Right atrium auricular region (tissue), 2 donors: ENCODE measurements around the gene ARHGEF17. TPM values are rescaled to one million over a fixed set of nuclear protein-coding genes. Genes with fewer than 3 reads are reported as not detected.
A peak's percentile ranks its signal among the peaks of the same experiment; 100 is the strongest.

ENCODE experiments used
- DNase-seq: peaks from one replicate; pipeline ENCODE4 v3.0.0-alpha.2; 2019; ENCODE audit warnings: low spot score
- H3K27ac ChIP-seq, 2 donors: fragments of 200-600 bp; sonication (generic); 1 replicate in 1 of 2; 2 replicates in 1 of 2; pipeline ENCODE4 v1.5.1; 2016 to 2019
- H3K27me3 ChIP-seq, 2 donors: fragments of 200-600 bp; sonication (generic); one replicate each; pipeline versions ENCODE4 v1.5.1 to v1.6.0; 2017 to 2019
- H3K36me3 ChIP-seq: fragments of 200-600 bp; sonication (generic); one replicate; pipeline ENCODE4 v1.5.1; 2016
- H3K4me1 ChIP-seq, 2 donors: fragments of 200-600 bp; sonication (generic); one replicate each; pipeline versions ENCODE4 v1.5.1 to v1.6.0; 2017 to 2019
- H3K4me3 ChIP-seq, 2 donors: fragments of 200-600 bp; sonication (generic); 1 replicate in 1 of 2; 2 replicates in 1 of 2; pipeline ENCODE4 v1.5.1; 2017 to 2019; ENCODE audit warnings: mild to moderate bottlenecking in 1 of 2, moderate library complexity in 1 of 2
- H3K9me3 ChIP-seq, 2 donors: fragments of 200-600 bp; sonication (generic); one replicate each; pipeline ENCODE4 v1.5.1; 2019
- CTCF ChIP-seq, 2 donors: fragments of 200-600 bp; sonication (generic); IDR thresholded peaks; one replicate each; pipeline ENCODE4 v1.5.1; 2019; ENCODE audit warnings: antibody characterized with exemption in 2 of 2
- total RNA-seq, 2 donors: library from RNA; depleted of rRNA; stranded (reverse); fragments of >200 nt; gene quantifications; one replicate each; pipeline ENCODE4 v1.1.0, GENCODE V29; 2016

Gene ARHGEF17
- total RNA-seq, 2 donors from 2014 or later, result 41.6 to 59.9 TPM

- H3K4me3 ChIP-seq, result no peak overlapping the region
- TF ChIP-seq CTCF (IDR thresholded peaks at IDR 0.05), result no peak
- no peak for DNase-seq
Measured at GRCh38 chr11:73386546-73386945, 78.5 kb downstream of the ARHGEF17 start.

GRCh38 chr11:73387594-73388264, 79.7 kb downstream of the ARHGEF17 start:
- Histone ChIP-seq H3K4me1 (peaks cover 4 to 56% of the 10 kb centered on the region in 2 donors), H3K4me3 (no peak overlapping the region)
- no peak for DNase-seq

More at GRCh38 chr11:73386546-73386945, 78.5 kb downstream of the ARHGEF17 start:
- H3K27me3 ChIP-seq, result no peaks in the 10 kb centered on the region
- peaks cover 4 to 66% of the 10 kb centered on the region in 2 donors for H3K4me1 ChIP-seq
- no peaks in the 10 kb centered on the region for H3K36me3 ChIP-seq
- H3K27ac ChIP-seq, result peak overlapping the region; percentile 7 to 36
- H3K9me3 ChIP-seq, result no peaks in the 10 kb centered on the region

GRCh38 chr11:73388265-73389133, 80.4 kb downstream of the ARHGEF17 start:
- Histone ChIP-seq H3K4me3 (no peak overlapping the region), H3K9me3 (no peaks in the 10 kb centered on the region), H3K4me1 (peaks cover 4 to 55% of the 10 kb centered on the region in 2 donors), H3K36me3 (no peaks in the 10 kb centered on the region), H3K27ac (peak overlapping the region; percentile 48 to 53), H3K27me3 (no peaks in the 10 kb centered on the region)
- DNase-seq, result no peak
- no peak for TF ChIP-seq CTCF (IDR thresholded peaks at IDR 0.05)

More at GRCh38 chr11:73387594-73388264, 79.7 kb downstream of the ARHGEF17 start:
- no peak for TF ChIP-seq CTCF (IDR thresholded peaks at IDR 0.05)
- H3K36me3 ChIP-seq, result no peaks in the 10 kb centered on the region
- H3K27ac ChIP-seq, result peak overlapping the region; percentile 16 to 48
- H3K9me3 ChIP-seq, result no peaks in the 10 kb centered on the region
- H3K27me3 ChIP-seq, result no peaks in the 10 kb centered on the region

GRCh38 chr11:73389134-73389525, 81.1 kb downstream of the ARHGEF17 start:
- TF ChIP-seq CTCF (IDR thresholded peaks at IDR 0.05), result no peak
- DNase-seq, result no peak
- H3K9me3 ChIP-seq, result no peaks in the 10 kb centered on the region
- H3K4me1 ChIP-seq, result peaks cover 4 to 49% of the 10 kb centered on the region in 2 donors
- H3K27me3 ChIP-seq, result no peaks in the 10 kb centered on the region
- H3K4me3 ChIP-seq, result no peak overlapping the region
- H3K36me3 ChIP-seq, result no peaks in the 10 kb centered on the region
- H3K27ac ChIP-seq, result peak overlapping the region; percentile 48 to 53

GRCh38 chr11:73389916-73390315, 81.8 kb downstream of the ARHGEF17 start:
- H3K4me3 ChIP-seq, result no peak overlapping the region
- H3K36me3 ChIP-seq, result no peaks in the 10 kb centered on the region
- TF ChIP-seq CTCF (IDR thresholded peaks at IDR 0.05), result no peak
- H3K27me3 ChIP-seq, result no peaks in the 10 kb centered on the region
- no peaks in the 10 kb centered on the region for H3K9me3 ChIP-seq
- DNase-seq, result no peak
- H3K27ac ChIP-seq, result no peak overlapping the region
- H3K4me1 ChIP-seq, result peaks cover 4 to 41% of the 10 kb centered on the region in 2 donors
